ENCODE measurements around the gene ATP4B.

The ATP4B gene

DNA sequence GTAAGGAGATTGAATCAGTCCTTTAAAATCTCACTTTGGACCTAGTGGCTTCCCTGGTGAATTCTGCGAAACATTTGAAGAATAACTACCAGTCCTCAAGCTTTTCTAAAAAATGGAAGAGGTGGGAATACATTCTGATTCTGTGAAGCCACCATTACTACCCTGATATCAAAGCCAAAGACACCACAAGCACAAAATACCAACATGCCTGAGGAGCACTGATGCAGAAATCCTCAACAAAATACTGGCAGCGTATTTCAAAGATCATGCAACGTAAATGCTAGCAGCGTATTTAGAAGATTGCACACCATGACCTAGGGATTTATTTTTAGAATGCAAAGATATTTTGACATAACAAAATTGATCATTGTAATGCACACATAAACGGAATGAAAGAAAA, 14.4 kb downstream of the ATP4B start:
- in situ Hi-C loops (cut with MboI; ENCODE audit: low sequenced_read_pairs): no loop called here

DNA sequence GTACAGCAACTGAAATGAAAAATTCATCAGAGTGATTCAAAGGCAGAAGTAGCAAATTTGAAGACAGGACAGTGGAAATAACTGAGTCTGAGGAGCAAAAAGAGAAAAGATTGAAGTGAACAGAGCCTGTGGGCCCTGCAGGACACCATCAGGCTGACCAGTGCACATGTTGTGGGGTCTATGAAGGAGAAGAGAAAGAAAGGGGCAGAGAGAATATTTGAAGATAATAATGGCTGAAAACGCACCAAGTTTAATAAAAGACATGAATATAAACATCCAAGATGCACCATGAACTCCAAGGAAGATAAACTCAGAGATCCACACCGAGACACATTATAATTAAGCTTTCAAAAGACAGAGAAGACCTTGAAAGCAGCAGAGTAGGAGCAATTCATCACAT, 15.4 kb downstream of the ATP4B start:
- in situ Hi-C loops (cut with MboI; ENCODE audit: low sequenced_read_pairs): no loop called here

DNA sequence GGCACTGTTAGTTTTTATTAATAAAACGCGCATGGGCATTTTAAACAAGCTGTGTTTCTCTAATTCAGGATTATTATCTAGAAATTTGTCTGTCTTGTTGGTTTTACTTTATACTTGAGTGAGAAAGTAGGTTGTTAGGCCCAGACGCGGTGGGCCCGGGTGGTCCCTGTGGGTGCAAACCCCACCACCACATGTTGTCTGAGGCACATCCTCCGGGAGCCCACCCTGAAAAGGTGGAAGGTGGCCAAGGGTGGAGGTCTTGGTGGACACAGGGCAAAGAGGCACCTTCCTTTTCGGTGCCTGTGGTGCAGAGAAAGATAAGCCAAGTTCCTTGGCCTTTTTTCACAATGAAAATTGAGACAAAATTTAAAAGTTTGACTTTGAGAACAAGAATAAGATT, 16.6 kb downstream of the ATP4B start:
- in situ Hi-C loops (cut with MboI; ENCODE audit: low sequenced_read_pairs): no loop called here

DNA sequence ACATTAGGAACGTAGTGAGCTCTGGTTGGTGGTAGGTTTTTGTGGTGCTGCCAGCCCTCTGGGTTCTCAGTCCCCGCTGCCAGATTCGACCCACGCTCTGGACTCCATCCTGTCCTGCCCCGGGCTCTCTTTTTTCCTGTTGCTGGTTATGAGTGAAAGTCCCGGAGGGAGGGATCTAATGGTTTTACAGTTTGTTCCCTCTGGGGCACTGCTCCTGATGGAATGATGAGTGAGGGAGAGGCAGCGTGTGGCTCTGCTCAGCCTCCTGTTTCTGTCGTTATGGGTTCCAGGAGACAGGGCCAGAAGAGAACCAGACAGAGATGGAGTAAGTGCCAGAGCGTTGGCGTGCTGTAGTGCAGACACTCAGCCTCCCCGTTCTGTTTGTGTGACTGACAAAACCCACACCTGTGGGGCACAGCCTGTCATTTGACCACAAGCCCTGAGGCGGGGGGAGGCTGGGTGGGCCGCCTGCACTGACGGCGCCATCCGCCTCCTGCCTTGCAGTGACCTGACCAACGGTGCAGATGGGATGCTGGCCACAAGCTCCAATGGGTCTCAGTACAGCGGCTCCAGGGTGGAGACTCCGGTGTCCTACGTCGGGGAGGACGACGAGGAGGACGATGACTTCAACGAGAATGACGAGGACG, 18.3 kb downstream of the ATP4B start:
- in situ Hi-C loops (cut with MboI; ENCODE audit: low sequenced_read_pairs): no loop called here

DNA sequence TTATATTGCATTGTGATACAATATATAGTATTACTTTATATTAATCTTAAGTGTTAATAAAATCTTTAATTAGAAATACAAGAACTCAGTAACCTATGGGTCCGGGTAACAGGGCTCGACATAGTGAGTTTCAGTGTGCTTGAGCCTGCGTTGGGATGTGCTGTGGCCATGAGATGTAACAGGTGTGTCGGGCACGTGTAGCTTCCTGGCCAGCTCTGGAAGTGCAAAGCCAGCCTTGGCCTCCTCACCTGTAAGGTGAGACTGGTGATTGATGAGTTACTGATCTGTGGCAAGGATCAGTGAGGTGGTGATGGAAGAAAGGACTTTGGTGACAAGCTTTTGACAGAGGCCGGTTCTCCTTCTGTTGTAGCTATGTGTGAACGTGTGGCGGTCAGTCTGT, 19.2 kb downstream of the ATP4B start:
- in situ Hi-C loops (cut with MboI; ENCODE audit: low sequenced_read_pairs): no loop called here

DNA sequence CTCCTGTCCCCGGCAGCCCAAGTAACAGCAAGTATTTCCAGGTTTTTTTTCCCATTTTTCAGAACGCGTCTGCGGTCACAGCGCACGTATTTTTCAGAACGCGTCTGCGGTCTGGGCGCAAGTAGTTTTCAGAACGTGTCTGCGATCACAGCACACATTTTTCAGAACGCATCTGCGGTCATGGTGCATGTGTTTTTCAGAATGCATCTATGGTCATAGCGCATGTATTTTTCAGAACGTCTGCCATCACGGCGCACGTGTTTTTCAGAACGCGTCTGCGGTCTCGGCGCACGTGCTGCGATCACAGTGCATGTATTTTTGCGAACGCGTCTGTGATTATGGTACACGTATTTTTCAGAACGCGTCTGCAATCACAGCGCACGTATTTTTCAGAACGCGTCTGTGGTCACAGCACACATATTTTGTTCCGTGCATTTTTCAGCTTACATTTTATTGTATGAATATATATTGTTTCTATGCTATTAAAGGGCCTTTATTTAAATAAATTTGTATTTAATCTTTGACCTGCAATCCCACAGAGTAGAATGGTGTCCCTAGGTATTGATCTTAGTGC, 19.7 kb downstream of the ATP4B start:
- in situ Hi-C loops (cut with MboI; ENCODE audit: low sequenced_read_pairs): no loop called here

DNA sequence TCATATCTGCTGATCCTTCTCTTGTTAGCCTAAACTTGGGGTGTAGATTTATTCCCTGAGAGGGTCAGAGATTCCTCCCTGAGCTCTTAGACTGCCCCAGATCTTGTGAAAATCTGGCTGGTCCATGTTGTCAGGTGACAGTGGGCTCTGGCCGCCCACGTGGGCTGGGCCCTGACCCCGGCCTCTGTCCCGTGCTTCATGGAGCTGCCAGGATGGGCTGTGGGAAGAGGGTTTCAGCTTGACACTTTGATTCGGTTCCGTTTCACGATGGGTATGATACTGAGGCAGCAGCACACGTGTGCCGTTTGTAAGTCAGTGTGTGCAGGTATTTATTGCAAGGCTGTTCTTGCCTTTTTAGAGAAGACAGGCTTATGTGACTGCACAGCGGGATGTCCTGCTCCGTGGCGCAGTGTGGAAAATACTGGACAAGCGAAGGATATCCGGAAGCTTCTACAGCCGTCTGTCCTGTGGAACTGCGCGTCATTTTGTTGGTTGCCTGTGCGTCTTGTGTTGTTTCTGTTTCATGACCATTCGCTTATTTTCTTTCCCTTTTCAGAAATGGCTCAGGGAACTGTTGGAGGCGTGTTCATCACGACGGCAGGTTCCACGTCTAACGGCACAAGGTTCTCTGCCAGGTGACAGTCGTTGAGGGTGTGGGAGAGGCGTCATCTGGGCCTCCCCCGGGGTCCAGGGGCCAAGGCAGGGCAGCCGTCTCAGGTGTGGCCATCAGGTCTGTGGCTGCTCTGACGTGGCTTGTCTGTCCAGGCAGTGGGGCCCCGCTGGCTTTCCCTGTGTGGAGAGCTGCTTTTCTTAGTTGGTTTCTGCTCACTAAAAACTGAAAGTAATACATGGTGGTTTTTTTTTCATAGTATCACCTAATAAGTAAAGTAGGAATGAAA, 20.5 kb downstream of the ATP4B start:
- in situ Hi-C loops (cut with MboI; ENCODE audit: low sequenced_read_pairs): no loop called here

DNA sequence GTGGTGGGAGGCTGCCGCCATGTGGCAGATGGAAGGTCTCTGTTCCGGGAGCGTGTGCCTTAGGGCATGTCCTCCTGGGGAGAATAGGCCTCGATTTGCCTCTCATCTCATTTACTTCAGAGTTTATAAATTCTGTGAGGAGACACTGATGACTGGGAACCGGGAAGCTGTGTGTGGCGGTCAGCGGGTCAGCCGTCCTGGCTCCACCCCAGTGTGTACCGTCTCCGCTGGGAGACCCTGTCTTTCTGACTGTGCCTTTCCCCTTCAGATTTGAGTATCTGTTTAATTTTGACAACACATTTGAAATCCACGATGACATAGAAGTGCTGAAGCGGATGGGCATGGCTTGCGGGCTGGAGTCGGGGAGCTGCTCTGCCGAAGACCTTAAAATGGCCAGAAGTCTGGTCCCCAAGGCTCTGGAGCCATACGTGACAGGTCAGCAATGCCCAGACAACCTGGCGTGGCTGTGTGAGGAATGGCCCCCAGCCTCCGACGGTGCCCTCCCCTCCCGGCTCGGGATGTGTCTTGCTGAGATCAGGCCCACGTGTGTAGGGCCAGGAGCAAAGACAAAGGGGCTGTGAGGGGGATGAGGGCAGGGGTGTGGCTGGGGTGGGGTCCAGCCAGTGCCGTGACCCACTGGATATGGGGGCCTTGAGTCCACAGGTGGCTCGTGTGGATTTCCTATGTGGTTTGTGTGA, 21.6 kb downstream of the ATP4B start:
- in situ Hi-C loops (cut with MboI; ENCODE audit: low sequenced_read_pairs): no loop called here

DNA sequence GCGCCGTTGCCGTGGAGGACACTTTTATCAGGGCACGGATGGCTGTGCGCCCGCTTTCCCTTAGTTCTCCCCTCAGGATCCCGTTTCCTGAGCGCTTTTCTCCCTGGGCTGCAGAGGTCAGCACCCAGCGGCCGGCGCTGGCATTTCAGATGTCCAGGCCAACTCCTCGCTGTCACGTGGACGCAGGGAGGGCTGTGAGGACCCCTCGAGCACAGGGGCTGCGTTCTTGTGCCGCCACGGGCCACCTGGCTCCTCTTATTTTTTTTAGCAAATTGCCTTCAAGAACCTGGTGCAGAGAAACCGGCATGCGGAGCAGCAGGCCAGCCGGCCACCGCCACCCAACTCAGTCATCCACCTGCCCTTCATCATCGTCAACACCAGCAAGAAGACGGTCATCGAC, 22.3 kb downstream of the ATP4B start:
- in situ Hi-C loops (cut with MboI; ENCODE audit: low sequenced_read_pairs): no loop called here

DNA sequence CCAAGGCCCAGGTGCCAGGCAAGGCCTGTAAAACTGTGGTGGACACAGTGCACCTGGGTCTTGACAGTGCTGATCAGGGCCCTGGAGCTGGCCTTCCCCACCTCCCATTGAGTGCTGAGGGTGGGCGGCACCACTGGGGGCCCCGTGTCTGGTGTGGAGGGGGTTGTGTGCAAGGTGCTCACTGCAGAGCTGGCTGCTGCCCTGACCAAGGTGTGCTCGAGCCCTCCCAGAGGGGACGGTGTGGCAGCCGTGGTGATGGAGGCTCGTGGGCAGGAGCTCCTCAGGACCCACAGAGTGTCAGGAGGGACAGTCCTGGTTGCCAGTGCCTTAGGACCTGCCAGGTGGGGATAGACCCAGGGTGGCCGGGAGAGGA, 23.0 kb downstream of the ATP4B start:
- in situ Hi-C loops (cut with MboI; ENCODE audit: low sequenced_read_pairs): no loop called here

DNA sequence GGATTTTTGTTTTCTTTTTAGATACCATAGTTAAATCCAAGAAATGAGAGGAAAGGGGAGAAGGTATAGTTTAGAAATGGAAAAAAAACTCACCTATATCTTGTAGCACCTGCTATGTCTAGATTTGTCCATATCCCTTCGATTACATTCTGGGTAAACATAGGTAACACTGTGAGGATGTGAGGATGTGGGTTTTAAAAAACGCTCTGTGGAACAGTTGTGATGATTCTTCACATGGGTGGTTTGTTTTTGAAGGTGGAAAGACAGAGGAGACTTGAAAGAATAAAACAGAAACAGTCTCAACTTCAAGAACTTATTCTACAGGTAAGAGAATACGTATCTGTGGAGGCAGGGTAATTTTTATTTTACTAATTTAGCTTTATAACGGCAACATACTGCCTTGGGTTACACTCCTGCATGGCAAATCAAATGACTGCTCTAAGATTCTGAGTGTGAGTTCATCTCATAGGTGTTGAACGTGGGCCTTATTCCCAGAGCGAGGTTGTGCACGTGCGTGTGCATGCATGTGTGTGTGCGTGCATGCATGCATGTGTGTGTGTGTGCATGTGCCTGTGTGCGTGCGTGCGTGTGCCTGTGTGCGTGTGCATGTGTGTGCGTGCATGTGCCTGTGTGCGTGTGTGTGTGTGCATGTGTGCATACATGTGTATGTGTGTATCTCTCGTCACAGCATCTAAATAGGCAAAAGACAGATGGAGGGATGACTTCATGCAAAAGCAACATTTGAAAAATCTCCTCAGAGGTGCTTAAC, 23.5 kb downstream of the ATP4B start:
- in situ Hi-C loops (cut with MboI; ENCODE audit: low sequenced_read_pairs): no loop called here

DNA sequence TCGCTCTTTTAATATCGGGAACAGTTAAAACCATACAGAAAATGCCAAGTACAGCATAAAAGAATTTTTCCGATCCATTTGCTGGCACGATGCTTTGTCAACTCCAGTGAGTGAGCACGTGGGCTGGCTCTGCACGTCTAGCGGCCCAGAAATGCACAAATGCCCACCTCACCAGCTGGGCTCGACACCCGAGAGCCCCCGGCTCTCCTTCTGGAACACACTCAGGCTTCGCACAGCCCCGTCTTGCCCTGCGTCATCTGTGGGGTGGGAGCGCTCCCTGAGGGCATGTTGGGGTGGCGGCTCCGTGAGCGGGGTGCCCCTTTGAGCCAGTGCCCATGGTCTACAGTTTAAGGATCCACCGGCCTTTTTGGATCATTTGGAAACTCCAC, 24.5 kb downstream of the ATP4B start:
- in situ Hi-C loops (cut with MboI; ENCODE audit: low sequenced_read_pairs): no loop called here

DNA sequence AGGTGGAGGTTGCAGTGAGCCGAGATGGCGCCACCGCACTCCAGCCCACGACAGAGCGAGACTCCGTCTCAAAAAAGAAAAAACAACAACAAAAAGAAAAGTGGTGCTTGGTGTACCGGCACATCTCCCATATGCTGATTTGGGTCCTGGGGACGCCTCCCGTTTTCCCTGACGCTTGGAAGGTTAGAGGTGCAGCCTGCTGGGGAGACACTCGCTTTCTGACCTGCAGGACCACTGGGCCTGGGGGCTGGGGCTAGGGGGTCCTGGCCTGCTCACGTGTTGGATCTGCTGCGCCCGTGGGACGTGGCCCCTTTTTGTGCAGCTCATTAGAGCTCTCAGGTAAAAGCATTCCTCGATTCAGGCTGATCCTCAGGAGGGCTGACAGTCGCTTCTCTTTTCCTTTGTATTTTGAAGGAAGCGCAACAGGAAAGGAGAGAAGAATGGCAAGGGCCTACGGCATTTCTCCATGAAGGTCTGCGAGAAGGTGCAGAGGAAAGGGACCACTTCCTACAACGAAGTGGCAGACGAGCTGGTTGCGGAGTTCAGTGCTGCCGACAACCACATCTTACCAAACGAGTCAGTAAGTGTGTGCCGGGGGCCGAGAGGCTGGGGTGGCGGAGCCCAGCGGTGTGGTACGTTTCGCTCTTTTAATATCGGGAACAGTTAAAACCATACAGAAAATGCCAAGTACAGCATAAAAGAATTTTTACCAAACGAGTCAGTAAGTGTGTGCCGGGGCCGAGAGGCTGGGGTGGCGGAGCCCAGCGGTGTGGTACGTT, 25.1 kb downstream of the ATP4B start:
- in situ Hi-C loops (cut with MboI; ENCODE audit: low sequenced_read_pairs): no loop called here

DNA sequence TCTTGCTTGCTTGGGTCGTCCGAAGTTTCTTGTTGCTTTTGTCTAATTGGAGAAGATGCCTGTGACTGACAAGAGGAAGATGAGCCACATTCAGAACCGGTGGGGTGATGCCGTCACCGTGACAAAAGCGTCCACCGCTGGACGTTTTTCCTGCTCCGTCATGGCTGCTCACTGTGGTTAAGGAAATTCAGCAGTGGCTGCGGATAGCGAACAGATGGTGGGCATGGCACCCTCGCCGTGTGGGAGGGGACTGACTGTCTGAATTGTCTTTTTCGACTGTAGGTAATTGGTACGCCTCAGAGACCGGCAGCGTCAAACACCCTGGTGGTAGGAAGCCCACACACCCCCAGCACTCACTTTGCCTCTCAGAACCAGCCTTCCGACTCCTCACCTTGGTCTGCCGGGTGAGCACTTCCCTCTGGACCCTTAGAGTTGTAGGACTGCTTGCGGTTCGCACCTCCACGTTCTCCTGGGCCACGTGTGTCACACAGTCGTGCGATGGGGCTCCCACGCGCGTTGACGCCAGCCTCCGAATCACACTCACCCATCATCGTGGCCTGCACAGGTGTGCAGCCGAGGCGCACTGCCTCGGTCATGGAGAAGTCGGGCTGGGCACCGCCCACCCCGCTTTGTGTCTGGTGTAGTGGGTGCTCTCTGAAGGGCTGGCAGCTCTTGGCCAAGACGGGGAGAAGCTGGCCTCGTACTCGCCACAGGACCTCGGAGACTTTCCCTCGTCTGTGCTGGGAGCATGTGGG, 26.5 kb downstream of the ATP4B start:
- in situ Hi-C loops (cut with MboI; ENCODE audit: low sequenced_read_pairs): no loop called here

DNA sequence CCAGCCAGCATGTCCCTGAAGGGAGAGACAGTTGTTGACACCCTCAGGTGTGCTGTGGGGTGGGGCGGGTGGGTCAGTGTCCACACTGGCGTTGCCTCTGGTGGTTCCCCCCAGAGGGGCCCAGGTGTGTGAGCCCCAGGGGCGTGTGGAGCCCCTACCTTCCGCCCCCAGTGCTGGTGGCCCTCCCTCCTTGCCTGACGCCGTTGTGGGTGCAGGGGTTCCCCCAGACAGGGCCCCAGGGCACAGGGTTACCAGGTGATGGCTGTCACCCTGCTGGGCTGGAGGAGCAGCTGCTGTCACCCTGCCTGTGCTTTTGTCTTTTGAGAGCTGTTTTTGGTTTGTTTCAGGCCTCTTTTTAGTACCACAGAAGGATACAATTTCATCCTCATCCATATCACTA, 27.2 kb downstream of the ATP4B start:
- in situ Hi-C loops (cut with MboI; ENCODE audit: low sequenced_read_pairs): no loop called here

DNA sequence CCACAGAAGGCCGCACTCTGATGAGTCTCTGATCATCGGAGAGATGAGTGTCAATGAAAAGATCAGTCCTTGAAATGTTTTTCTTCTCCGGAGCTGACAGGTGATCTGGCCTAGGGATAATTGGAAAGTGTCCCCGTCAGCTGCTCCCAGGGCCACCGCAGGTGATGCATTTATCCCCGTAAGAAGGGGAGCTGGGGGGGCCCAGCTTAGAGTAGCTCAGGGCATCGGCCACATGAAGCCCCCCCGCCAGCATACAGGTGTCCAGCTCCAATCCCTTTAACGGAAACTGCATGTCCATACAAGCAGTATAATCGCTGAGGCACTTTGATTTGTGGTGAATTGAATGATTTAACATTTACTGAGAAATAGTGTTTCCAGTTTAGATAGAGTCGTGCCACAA, 27.7 kb downstream of the ATP4B start:
- in situ Hi-C loops (cut with MboI; ENCODE audit: low sequenced_read_pairs): no loop called here

DNA sequence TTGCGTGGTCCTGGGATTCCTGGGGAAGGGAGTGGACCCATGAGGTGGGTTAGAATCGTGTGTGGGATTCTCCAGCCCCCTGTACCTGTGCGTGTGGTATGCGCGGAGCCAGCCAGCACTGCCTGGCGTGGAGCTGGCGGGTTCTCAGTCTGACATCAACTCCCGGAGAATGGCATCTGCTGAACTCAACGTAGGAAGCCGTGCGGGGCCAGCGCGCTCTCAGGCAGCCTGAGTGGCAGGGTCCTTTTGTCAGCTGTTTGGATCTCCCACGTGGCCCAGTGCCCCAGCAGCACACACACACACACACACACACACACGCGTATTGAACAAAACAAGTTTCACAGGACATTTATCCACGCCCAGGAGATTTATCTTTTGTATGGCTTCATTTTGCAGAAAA, 28.1 kb downstream of the ATP4B start:
- in situ Hi-C loops (cut with MboI; ENCODE audit: low sequenced_read_pairs): no loop called here

DNA sequence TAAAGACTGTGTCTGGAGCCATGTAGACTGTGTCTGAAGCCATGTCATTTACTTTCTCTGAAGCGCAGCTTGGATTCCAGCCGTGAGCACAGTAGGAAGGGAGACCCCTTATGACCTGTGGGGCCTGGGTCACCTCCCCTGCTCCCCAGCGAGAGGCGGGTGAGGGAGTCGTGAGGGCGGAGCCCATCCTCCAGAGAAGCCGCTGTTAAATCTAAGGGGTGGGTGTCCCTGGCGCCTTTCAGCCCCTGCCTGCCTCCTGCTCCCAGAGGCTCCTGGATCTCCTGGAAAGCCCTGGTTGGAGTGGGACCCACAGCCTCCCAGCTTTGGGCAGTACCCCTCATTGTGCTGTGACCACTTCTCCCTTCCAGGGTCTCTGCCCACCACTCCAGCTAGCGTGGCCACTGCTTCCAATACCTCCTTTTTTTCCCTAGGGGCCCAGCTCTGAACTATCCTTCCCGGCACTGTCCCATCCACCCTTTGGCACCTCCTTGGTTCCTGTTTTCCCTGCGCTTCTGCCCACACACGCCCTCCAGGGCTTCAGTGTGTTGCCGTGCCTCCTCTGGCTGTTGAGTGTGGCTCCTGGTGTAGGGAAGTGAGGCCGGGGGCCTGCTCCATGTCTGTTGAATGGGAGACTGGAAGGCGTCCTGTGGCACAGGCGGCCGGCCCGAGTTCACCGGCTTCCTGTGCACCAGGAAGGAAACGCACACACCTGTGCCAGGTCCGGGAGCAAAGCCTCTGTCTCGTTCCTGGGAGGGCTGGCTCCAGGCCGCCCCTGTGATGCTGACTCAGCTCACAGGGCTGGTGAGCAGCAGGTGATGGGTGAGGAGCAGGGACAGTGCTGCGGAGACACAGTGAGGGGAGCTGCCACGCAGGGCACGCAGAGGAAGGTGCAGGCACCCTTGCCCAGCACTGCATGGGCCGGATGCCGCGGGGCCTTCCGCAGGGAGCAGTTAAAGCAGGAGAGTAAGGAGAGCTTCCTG, 29.4 kb downstream of the ATP4B start:
- in situ Hi-C loops (cut with MboI; ENCODE audit: low sequenced_read_pairs): no loop called here
